K562 (cell line): ENCODE data around the gene PPP1R15B. TPM values are rescaled to one million over a fixed set of nuclear protein-coding genes. Genes with fewer than 3 reads are reported as not detected.
"Not testable (repeated sequence)": the region's sequence is repeated elsewhere in the genome, so short reads cannot be mapped to it uniquely, and the experiment has no call there.

Experiments
- ATAC-seq: fragments of 200-7000 bp; cut with Tn5 transposase; 3 replicates; pipeline ENCODE4 v1.9.1; 2020; ENCODE audit warnings: moderate library complexity
- BruUV-seq: library from RNA; stranded (reverse); fragments of 400-500 nt; replicated peaks from 2 replicates; lab custom pipeline; 2021; lab: Mats Ljungman, UMichigan
- CTCF ChIA-PET: fragments of 300-600 bp; formaldehyde crosslinking; extraction: SDS; loops from one replicate; lab custom pipeline; 2021; ENCODE audit warnings: low intra/inter-chr PET ratio; lab: Yijun Ruan, JAX
- POLR2A ChIA-PET: fragments of 300-600, 350-650 bp; sonication (Branson Sonifier 250); formaldehyde crosslinking; extraction: SDS; loops from one replicate; lab custom pipeline; 2021; ENCODE audit warnings: antibody characterized with exemption, inconsistent platforms; lab: Yijun Ruan, JAX
- DNase-seq, 4 experiments: peaks; one replicate each; pipeline versions ENCODE4 v3.0.0 to v3.0.0-alpha.2; 2011 to 2018; ENCODE audit warnings: low spot score in 3 of 4, mixed read lengths in 3 of 4; ENCODE audit errors: extremely low read depth in 1 of 4
- FAIRE-seq: peaks from 2 replicates; lab custom pipeline; 2011; peaks lifted over from hg19 to GRCh38; lab: Jason Lieb, UNC
- H2AFZ ChIP-seq: 2 replicates; pipeline ENCODE4 v1.6.0; 2011; ENCODE audit warnings: low read depth, low read length, control low read depth, inconsistent platforms
- H3K27ac ChIP-seq: fragments of 200-600 bp; 3 replicates; pipeline ENCODE4 v1.8.0; 2011; ENCODE audit warnings: low read depth, mild to moderate bottlenecking, control low read depth, inconsistent platforms, low read length, moderate library complexity, mixed read lengths; ENCODE audit errors: extremely low read depth
- H3K27me3 ChIP-seq, 2 experiments: fragments of 300-600 bp in 1 of 2; 2 replicates in 1 of 2; 3 replicates in 1 of 2; pipeline versions ENCODE4 v1.6.0 to v1.8.0; 2011; ENCODE audit warnings: inconsistent platforms in 2 of 2, low read length in 2 of 2, mild to moderate bottlenecking in 1 of 2, mixed read lengths in 1 of 2, moderate library complexity in 1 of 2; ENCODE audit not compliant: control insufficient read depth in 2 of 2, insufficient read depth in 2 of 2
- H3K36me3 ChIP-seq: fragments of 300-600 bp; 3 replicates; pipeline ENCODE4 v1.8.0; 2011; ENCODE audit warnings: mild to moderate bottlenecking, low read length, inconsistent platforms; ENCODE audit not compliant: control insufficient read depth, insufficient read depth
- H3K4me1 ChIP-seq, 2 experiments: fragments of 200-600 bp in 1 of 2; replicated peaks in 1 of 2; 2 replicates in 1 of 2; 3 replicates in 1 of 2; pipeline versions ENCODE4 v1.5.1 to v1.8.0; 2011; ENCODE audit warnings: inconsistent platforms in 2 of 2, low read length in 2 of 2, mild to moderate bottlenecking in 1 of 2, mixed read lengths in 1 of 2, moderate library complexity in 1 of 2; ENCODE audit not compliant: control insufficient read depth in 2 of 2, insufficient read depth in 2 of 2
- H3K4me2 ChIP-seq: 2 replicates; pipeline ENCODE4 v1.6.1; 2011; ENCODE audit warnings: low read length, control low read depth, inconsistent platforms, mixed read lengths; ENCODE audit not compliant: insufficient read depth
- H3K4me3 ChIP-seq: fragments of 200-600 bp; sonication (generic), shearing (Covaris generic); 2 replicates; pipeline ENCODE4 v1.5.1; 2016; ENCODE audit warnings: control low read depth, inconsistent platforms
- H3K79me2 ChIP-seq: fragments of 200-600 bp; 3 replicates; pipeline ENCODE4 v1.8.0; 2011; ENCODE audit warnings: low read length, inconsistent platforms; ENCODE audit not compliant: control insufficient read depth, insufficient read depth
- H3K9ac ChIP-seq, 2 experiments: 2 replicates each; pipeline versions ENCODE4 v1.6.0 to v1.6.1; 2011; ENCODE audit warnings: low read depth in 2 of 2, low read length in 2 of 2, control low read depth in 1 of 2, inconsistent platforms in 1 of 2, mild to moderate bottlenecking in 1 of 2, mixed read lengths in 1 of 2; ENCODE audit not compliant: insufficient read depth in 1 of 2
- H3K9me1 ChIP-seq: one replicate; pipeline ENCODE4 v1.6.0; 2011; ENCODE audit warnings: inconsistent platforms, mild to moderate bottlenecking, low read length, moderate library complexity; ENCODE audit not compliant: control insufficient read depth, insufficient read depth
- H3K9me3 ChIP-seq: replicated peaks from 2 replicates; pipeline ENCODE4 v1.5.1; 2011; ENCODE audit warnings: low read depth, low read length, inconsistent platforms; ENCODE audit not compliant: control insufficient read depth, insufficient read depth
- H4K20me1 ChIP-seq: replicated peaks from 2 replicates; pipeline ENCODE4 v1.6.1; 2011; ENCODE audit warnings: low read length, inconsistent platforms, mixed read lengths; ENCODE audit not compliant: control insufficient read depth, insufficient read depth
- PREB ChIP-seq: sonication (generic); formaldehyde crosslinking; IDR thresholded peaks from 2 replicates; pipeline ENCODE4 v1.8.1; 2023; ENCODE audit warnings: mild to moderate bottlenecking, missing genetic modification reagents
- SMAD3 ChIP-seq: fragments of 450-650 bp; formaldehyde crosslinking; conservative IDR thresholded peaks from 2 replicates; pipeline ENCODE4 v1.4.0; 2020; ENCODE audit warnings: mild to moderate bottlenecking
- WGBS: fragments of 100-300 bp; shearing (Covaris generic); methylation state at CpG from one replicate; pipeline ENCODE4 v1.1.6; 2016; ENCODE audit warnings: low coverage, mixed read lengths; ENCODE audit not compliant: insufficient coverage; ENCODE audit errors: missing lambda C conversion rate; 5-methylcytosine and 5-hydroxymethylcytosine counted together
- in situ Hi-C: fragments of 300-500 bp; cut with MboI; formaldehyde crosslinking; loops from 4 replicates; pipeline ENCODE4 v1.15.0; 2018; ENCODE audit warnings: inconsistent platforms, mixed read lengths
- intact Hi-C: fragments of 100-400 bp; cut with micrococcal nuclease; formaldehyde crosslinking; loops from 2 replicates; pipeline ENCODE4 v1.14.2; 2022
- polyA plus RNA-seq, 8 experiments: library from polyadenylated mRNA; depleted of rRNA in 4 of 8; stranded (reverse) in 5 of 8; unstranded in 3 of 8; fragments of >200 nt; fragmentation: Nextera tagmentation in 2 of 8; fragmentation: Illumina TruSeq in 1 of 8; extraction: Ambion mirVana in 2 of 8; extraction: Trizol in 1 of 8; gene quantifications; 2 replicates each; pipeline versions ENCODE4 v1.2.1 to v1.2.3, GENCODE V29; 2011 to 2014; ENCODE audit warnings: inconsistent platforms in 1 of 8, missing spikeins in 1 of 8
- total RNA-seq, 7 experiments: library from RNA; depleted of rRNA in 6 of 7; stranded (reverse); fragments of >200 nt in 6 of 7; fragmentation: Illumina TruSeq in 2 of 7; extraction: Trizol in 2 of 7; gene quantifications; 2 replicates each; pipeline versions ENCODE4 v1.2.1 to v1.2.3, GENCODE V29; 2011 to 2021; ENCODE audit warnings: low replicate concordance in 1 of 7

The PPP1R15B gene
- total and polyA plus RNA-seq, 9 of the 15 experiments (the other 6 are each of a cell fraction or from before 2014, with no cell fraction given), result 17.0 to 48.1 (median 30.8) TPM

- Histone ChIP-seq H3K4me3 (no peak overlapping the region), H3K9ac (no peak overlapping the region; a peak in 1 of 4 replicates), H3K27me3 (peaks cover 2 to 18% of the 10 kb centered on the region in 2 experiments; a peak in 1 of 5 replicates)
- POLR2A ChIA-PET, result interaction anchor here (0.6 to 0.7 kb wide), 3 partner anchors 12 to 536 kb away, joined by 3 read pairs; no protein-coding TSS in a partner anchor
- intact Hi-C loops, result no loop called here
- TF ChIP-seq SMAD3 (CRISPR knock-in tag) (no peak), PREB (CRISPR knock-in tag) (0 out of 2 replicates have a peak, but pooled peaks have one; percentile 38)
- TF ChIP-seq, all 486 proteins: peak for 1
- DNase-seq (no peak), ATAC-seq (no peak; the same call in none of the 3 replicates), FAIRE-seq (no peak)
- H2AFZ ChIP-seq, result no peak overlapping the region
- H4K20me1 ChIP-seq, result no peaks in the 10 kb centered on the region
- CTCF ChIA-PET, result no interaction called here
- H3K79me2 ChIP-seq, result no peaks in the 10 kb centered on the region
- in situ Hi-C loops, result no loop called here
- H3K9me3 ChIP-seq, result no peaks in the 10 kb centered on the region
- no peak overlapping the region for H3K27ac ChIP-seq
- peaks cover 9 to 11% of the 10 kb centered on the region in 2 experiments; a peak in 4 of 5 replicates for H3K4me1 ChIP-seq
- WGBS, result 38% methylated on average over 10 of the region's 10 CpGs
- BruUV-seq, result no TSS peak
- no peaks in the 10 kb centered on the region for H3K36me3 ChIP-seq
- H3K4me2 ChIP-seq, result no peak overlapping the region
- no peaks in the 10 kb centered on the region for H3K9me1 ChIP-seq
Observed at GRCh38 chr1:204424621-204425020, 13.0 kb upstream of the PPP1R15B start.

- H3K36me3 ChIP-seq, FAIRE-seq, CTCF ChIA-PET, H3K9me1 ChIP-seq, intact Hi-C loops, in situ Hi-C loops, H3K27ac ChIP-seq, H4K20me1 ChIP-seq, H3K79me2 ChIP-seq, DNase-seq, H3K9ac ChIP-seq, ATAC-seq, H3K9me3 ChIP-seq, H3K27me3 ChIP-seq, H3K4me3 ChIP-seq, BruUV-seq: not testable (repeated sequence)
- Histone ChIP-seq H3K4me1 (peaks cover 23 to 34% of the 10 kb centered on the region in 2 experiments), H3K4me2 (peak overlapping the region; percentile 45; the same call in 1 of the 2 replicates), H2AFZ (peak overlapping the region; percentile 68)
- POLR2A ChIA-PET, result interaction anchor here (0.6 to 1.7 kb wide), 4 partner anchors 9 to 549 kb away, joined by 3 to 11 read pairs (median 4); partner anchors contain the start of gene MDM4
- WGBS, result 63% methylated on average over 8 of the region's 8 CpGs
Observed at GRCh38 chr1:204422061-204422705, 10.6 kb upstream of the PPP1R15B start.
